ENCODE measurements around the gene PEX5.

- TF ChIP-seq POLR2AphosphoS5 (IDR thresholded peaks at IDR 0.05) (no peak), POLR2A (IDR thresholded peaks at IDR 0.05) (no peak)
- TF ChIP-seq, protein P1, sequence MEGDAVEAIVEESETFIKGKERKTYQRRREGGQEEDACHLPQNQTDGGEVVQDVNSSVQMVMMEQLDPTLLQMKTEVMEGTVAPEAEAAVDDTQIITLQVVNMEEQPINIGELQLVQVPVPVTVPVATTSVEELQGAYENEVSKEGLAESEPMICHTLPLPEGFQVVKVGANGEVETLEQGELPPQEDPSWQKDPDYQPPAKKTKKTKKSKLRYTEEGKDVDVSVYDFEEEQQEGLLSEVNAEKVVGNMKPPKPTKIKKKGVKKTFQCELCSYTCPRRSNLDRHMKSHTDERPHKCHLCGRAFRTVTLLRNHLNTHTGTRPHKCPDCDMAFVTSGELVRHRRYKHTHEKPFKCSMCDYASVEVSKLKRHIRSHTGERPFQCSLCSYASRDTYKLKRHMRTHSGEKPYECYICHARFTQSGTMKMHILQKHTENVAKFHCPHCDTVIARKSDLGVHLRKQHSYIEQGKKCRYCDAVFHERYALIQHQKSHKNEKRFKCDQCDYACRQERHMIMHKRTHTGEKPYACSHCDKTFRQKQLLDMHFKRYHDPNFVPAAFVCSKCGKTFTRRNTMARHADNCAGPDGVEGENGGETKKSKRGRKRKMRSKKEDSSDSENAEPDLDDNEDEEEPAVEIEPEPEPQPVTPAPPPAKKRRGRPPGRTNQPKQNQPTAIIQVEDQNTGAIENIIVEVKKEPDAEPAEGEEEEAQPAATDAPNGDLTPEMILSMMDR (IDR thresholded peaks at IDR 0.05) = no peak
Measured at GRCh38 chr12:7259060-7259459, 69.6 kb downstream of the PEX5 start.

All from breast epithelium (tissue), 3 donors.